Thyroid gland (tissue), 4 donors: ENCODE measurements around the gene RAPGEF1. TPM values are rescaled to one million over a fixed set of nuclear protein-coding genes. Genes with fewer than 3 reads are reported as not detected.

Experiments used
- DNase-seq, 2 donors: peaks; one replicate each; pipeline ENCODE4 v3.0.0-alpha.2; 2019
- H3K27ac ChIP-seq, 3 donors: fragments of 200-600 bp; sonication (generic); 1 replicate in 2 of 3; 2 replicates in 1 of 3; pipeline ENCODE4 v1.5.1; 2016 to 2019; ENCODE audit warnings: mild to moderate bottlenecking in 1 of 3, moderate library complexity in 1 of 3
- H3K27me3 ChIP-seq: fragments of 200-600 bp; sonication (generic); one replicate; pipeline ENCODE4 v1.5.1; 2019
- H3K36me3 ChIP-seq, 2 donors: fragments of 200-600 bp; sonication (generic); one replicate each; pipeline ENCODE4 v1.5.1; 2016 to 2019
- H3K4me1 ChIP-seq, 2 donors: fragments of 200-600 bp; sonication (generic); one replicate each; pipeline ENCODE4 v1.5.1; 2017 to 2019
- H3K4me3 ChIP-seq, 3 donors: fragments of 200-600 bp; sonication (generic); replicated peaks in 1 of 3; 1 replicate in 2 of 3; 2 replicates in 1 of 3; pipeline ENCODE4 v1.5.1; 2016; ENCODE audit warnings: mild to moderate bottlenecking in 1 of 3
- H3K9me3 ChIP-seq: fragments of 200-600 bp; sonication (generic); one replicate; pipeline ENCODE4 v1.5.1; 2017
- CTCF ChIP-seq, 6 experiments: fragments of 200-600 bp in 3 of 6; fragments of 450-650 bp in 3 of 6; sonication (generic) in 3 of 6; IDR thresholded peaks; one replicate each; pipeline ENCODE4 v1.5.1; 2016 to 2019; ENCODE audit warnings: antibody characterized with exemption in 6 of 6, mild to moderate bottlenecking in 2 of 6, inconsistent platforms in 1 of 6, moderate library complexity in 1 of 6
- POLR2A ChIP-seq, 2 donors: fragments of 450-650 bp; IDR thresholded peaks; one replicate each; pipeline ENCODE4 v1.6.1; 2017; ENCODE audit warnings: antibody characterized with exemption in 2 of 2, mild to moderate bottlenecking in 2 of 2, moderate library complexity in 1 of 2
- WGBS, 2 donors: methylation state at CpG; one replicate each; pipeline ENCODE4 v1.1.5; 2017; 5-methylcytosine and 5-hydroxymethylcytosine counted together
- intact Hi-C: fragments of 100-400 bp; cut with DNase I; formaldehyde crosslinking; loops from one replicate; pipeline ENCODE4 v1.15.1; 2023
- small RNA-seq: library from RNA; depleted of rRNA; stranded (forward); fragments of <200 nt; gene quantifications from one replicate; pipeline ENCODE3, GENCODE V24; 2016
- total RNA-seq, 4 donors: library from RNA; depleted of rRNA; stranded (reverse); fragments of >200 nt; gene quantifications; one replicate each; pipeline ENCODE4 v1.2.3, GENCODE V29; 2016

Gene RAPGEF1
- total RNA-seq, 4 donors from 2014 or later = 39.6 to 52.5 (median 44.9) TPM

- no peak overlapping the region for H3K27ac ChIP-seq
- intact Hi-C loops = no loop called here
- DNase-seq = no peak
- no peaks in the 10 kb centered on the region for H3K9me3 ChIP-seq
- peaks cover 11 to 14% of the 10 kb centered on the region in 2 donors for H3K4me1 ChIP-seq
- no peaks in the 10 kb centered on the region for H3K27me3 ChIP-seq
- no peak for TF ChIP-seq POLR2A (IDR thresholded peaks at IDR 0.05)
- no peak for TF ChIP-seq CTCF (IDR thresholded peaks at IDR 0.05)
- H3K4me3 ChIP-seq = no peak overlapping the region
- H3K36me3 ChIP-seq = peaks cover 36 to 37% of the 10 kb centered on the region in 2 donors
- 96 to 98% methylated on average over 30 to 35 of the region's 35 CpGs for WGBS, 2 donors
These were observed 210.9 kb downstream of the RAPGEF1 start for GRCh38 chr9:131528886-131529505.

- TF ChIP-seq CTCF (IDR thresholded peaks at IDR 0.05) (no peak), POLR2A (IDR thresholded peaks at IDR 0.05) (no peak)
- Histone ChIP-seq H3K9me3 (no peaks in the 10 kb centered on the region), H3K27ac (no peak overlapping the region), H3K27me3 (no peaks in the 10 kb centered on the region), H3K36me3 (peaks cover 39 to 42% of the 10 kb centered on the region in 2 donors), H3K4me3 (no peak overlapping the region), H3K4me1 (peaks cover 11 to 14% of the 10 kb centered on the region in 2 donors)
- WGBS, 2 donors = 92% methylated on average over 7 of the region's 7 CpGs
- intact Hi-C loops = no loop called here
- no peak for DNase-seq
These were observed 211.7 kb downstream of the RAPGEF1 start for GRCh38 chr9:131528186-131528585.

Small RNAs within 50 kb of the gene (small RNA-seq; reads per million reads assigned to genes)
- not detected for gene EIF4A1P3
- not detected for gene RF00272
- not detected for gene RN7SL328P

Other genes starting within 250 kb of the RAPGEF1 start
- gene POMT1, start 237.2 kb downstream of the RAPGEF1 start, total RNA-seq = 10 to 100 TPM; 21.8 to 51.0 (median 33.9) TPM
- 10 to 100 TPM; 39.3 to 57.0 (median 49.3) TPM for gene UCK1, start 208.8 kb downstream of the RAPGEF1 start, total RNA-seq
- gene PRRT1B, start 194.6 kb downstream of the RAPGEF1 start, total RNA-seq = not detected